Measurements from ENCODE around the gene NOP56. TPM values are rescaled to one million over a fixed set of nuclear protein-coding genes. Genes with fewer than 3 reads are reported as not detected.

NOP56 gene
- total RNA-seq, 4 donors from 2014 or later = 44.8 to 108 (median 54.6) TPM

GRCh38 chr20:2617099-2617714, 35.2 kb upstream of the NOP56 start:
- TF ChIP-seq CTCF (IDR thresholded peaks at IDR 0.05) = no peak
- no peak for TF ChIP-seq EP300 (IDR thresholded peaks at IDR 0.05)
- no peak for TF ChIP-seq POLR2A (IDR thresholded peaks at IDR 0.05)

GRCh38 chr20:2618815-2619214, 33.6 kb upstream of the NOP56 start:
- no peak for TF ChIP-seq POLR2A (IDR thresholded peaks at IDR 0.05)
- TF ChIP-seq POLR2AphosphoS5 (IDR thresholded peaks at IDR 0.05) = no peak
- no peak for TF ChIP-seq CTCF (IDR thresholded peaks at IDR 0.05)
- TF ChIP-seq EP300 (IDR thresholded peaks at IDR 0.05) = no peak
- Histone ChIP-seq H3K9me3 (peaks cover 0 to 21% (median 0%) of the 10 kb centered on the region in 3 donors), H3K27me3 (peaks cover 27% of the 10 kb centered on the region), H3K36me3 (no peaks in the 10 kb centered on the region), H3K27ac (no peak overlapping the region), H3K4me3 (no peak overlapping the region), H3K4me1 (no peaks in the 10 kb centered on the region)
- 56 to 60% methylated on average over 1 to 2 of the region's 6 CpGs for WGBS, 2 donors (ENCODE audit: low coverage in 1 of 2)
- no peak for ATAC-seq

More at GRCh38 chr20:2617099-2617714, 35.2 kb upstream of the NOP56 start:
- Histone ChIP-seq H3K36me3 (no peaks in the 10 kb centered on the region), H3K4me3 (no peak overlapping the region), H3K9me3 (peaks cover 0 to 21% (median 0%) of the 10 kb centered on the region in 3 donors), H3K4me1 (no peaks in the 10 kb centered on the region), H3K27me3 (peaks cover 32% of the 10 kb centered on the region), H3K27ac (no peak overlapping the region)
- WGBS, 2 donors (ENCODE audit: low coverage in 1 of 2) = 73 to 90% methylated on average over 2 to 10 of the region's 16 CpGs
- ATAC-seq = no peak

- H3K4me3 ChIP-seq = no peak overlapping the region
- peaks cover 0 to 18% (median 0%) of the 10 kb centered on the region in 3 donors for H3K9me3 ChIP-seq
- peaks cover 24% of the 10 kb centered on the region for H3K27me3 ChIP-seq
- ATAC-seq = no peak
- TF ChIP-seq EP300 (IDR thresholded peaks at IDR 0.05) (no peak), POLR2A (IDR thresholded peaks at IDR 0.05) (no peak), CTCF (IDR thresholded peaks at IDR 0.05) (no peak)
- no peaks in the 10 kb centered on the region for H3K4me1 ChIP-seq
- no peaks in the 10 kb centered on the region for H3K36me3 ChIP-seq
- H3K27ac ChIP-seq = no peak overlapping the region
- 43 to 50% methylated on average over 2 of the region's 2 CpGs for WGBS, 2 donors (ENCODE audit: low coverage in 1 of 2)
Observed at GRCh38 chr20:2619337-2619736, 33.1 kb upstream of the NOP56 start.

GRCh38 chr20:2619961-2620595, 32.4 kb upstream of the NOP56 start:
- Histone ChIP-seq H3K27me3 (peaks cover 22% of the 10 kb centered on the region), H3K4me1 (no peaks in the 10 kb centered on the region), H3K4me3 (no peak overlapping the region), H3K36me3 (no peaks in the 10 kb centered on the region), H3K27ac (no peak overlapping the region), H3K9me3 (peaks cover 0 to 17% (median 0%) of the 10 kb centered on the region in 3 donors)
- TF ChIP-seq EP300 (IDR thresholded peaks at IDR 0.05) = no peak
- TF ChIP-seq POLR2AphosphoS5 (IDR thresholded peaks at IDR 0.05) = no peak
- TF ChIP-seq CTCF (IDR thresholded peaks at IDR 0.05) = no peak
- no peak for TF ChIP-seq POLR2A (IDR thresholded peaks at IDR 0.05)
- 88 to 91% methylated on average over 3 of the region's 3 CpGs for WGBS, 2 donors (ENCODE audit: low coverage in 1 of 2)
- ATAC-seq = no peak

DNA sequence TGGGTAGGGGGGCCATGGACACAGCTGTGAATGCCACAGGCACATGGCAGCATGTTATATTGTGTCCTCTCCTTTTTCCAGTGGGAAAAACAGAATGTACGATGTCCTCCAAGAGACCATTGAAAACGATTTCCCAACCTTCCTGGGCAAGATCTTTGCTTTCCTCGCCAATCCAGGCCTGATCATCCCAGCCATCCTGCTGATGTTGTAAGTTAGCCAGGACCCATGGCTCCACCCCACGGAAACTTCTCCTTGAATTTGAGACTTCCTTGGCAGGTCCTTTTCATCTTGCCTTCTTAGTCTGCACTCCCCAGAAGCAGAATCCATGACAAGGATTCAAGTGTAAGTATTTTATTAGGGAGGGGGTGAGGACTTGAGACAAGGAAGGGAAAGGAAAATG, 28.2 kb upstream of the NOP56 start:
- H3K36me3 ChIP-seq = no peaks in the 10 kb centered on the region
- no peak overlapping the region for H3K4me3 ChIP-seq
- peaks cover 0 to 21% (median 0%) of the 10 kb centered on the region in 3 donors for H3K9me3 ChIP-seq
- no peak for TF ChIP-seq POLR2A (IDR thresholded peaks at IDR 0.05)
- TF ChIP-seq CTCF (IDR thresholded peaks at IDR 0.05) = no peak
- no peak for TF ChIP-seq EP300 (IDR thresholded peaks at IDR 0.05)
- TF ChIP-seq POLR2AphosphoS5 (IDR thresholded peaks at IDR 0.05) = no peak
- peak; percentile 84 for ATAC-seq
- peak overlapping the region in 2 of 4 donors; percentile 14 to 22 for H3K27ac ChIP-seq
- H3K27me3 ChIP-seq = peaks cover 24% of the 10 kb centered on the region
- no peaks in the 10 kb centered on the region for H3K4me1 ChIP-seq
- WGBS, 2 donors (ENCODE audit: low coverage in 1 of 2) = 53 to 83% methylated on average over 1 to 4 of the region's 4 CpGs
